Measurements from ENCODE around the gene TMEM120B.
A peak's percentile ranks its signal among the peaks of the same experiment; 100 is the strongest.
"Not testable (repeated sequence)": the region's sequence is repeated elsewhere in the genome, so short reads cannot be mapped to it uniquely, and the experiment has no call there.

The TMEM120B gene

DNA sequence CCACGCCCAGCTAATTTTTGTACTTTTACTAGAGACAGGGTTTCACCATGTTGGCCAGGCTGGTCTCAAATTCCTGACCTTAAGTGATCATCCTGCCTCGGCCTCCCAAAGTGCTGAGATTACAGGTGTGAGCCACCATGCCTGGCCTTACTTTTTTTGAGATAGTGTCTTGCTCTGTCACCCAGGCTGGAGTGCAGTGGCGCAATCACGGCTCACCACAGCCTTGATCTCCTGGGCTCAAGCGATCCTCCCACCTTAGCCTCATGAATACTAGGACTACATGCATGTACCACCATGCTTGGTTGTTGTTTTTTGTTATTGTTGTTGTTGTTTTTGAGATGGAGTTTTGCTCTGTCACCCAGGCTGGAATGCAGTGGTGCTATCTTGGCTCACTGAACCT lies 33.0 kb downstream of the TMEM120B start:
- DNase-seq = not testable (repeated sequence)

DNA sequence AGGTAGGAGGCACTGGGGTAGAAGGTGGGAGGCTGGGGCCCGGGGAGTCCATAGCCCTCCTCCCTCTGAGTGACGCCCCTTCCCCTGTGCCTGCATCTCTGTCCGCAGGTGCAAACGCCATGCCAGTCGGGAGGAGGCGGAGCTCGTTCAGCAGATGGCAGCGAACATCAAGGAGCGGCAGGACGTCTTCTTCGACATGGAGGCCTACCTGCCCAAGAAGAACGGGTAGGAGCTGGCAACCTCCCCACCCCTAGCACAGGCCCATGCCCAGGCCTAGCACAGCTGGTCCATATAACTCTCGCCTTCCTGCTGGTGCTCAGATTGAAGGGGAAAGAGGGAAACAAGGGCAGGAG lies 35.6 kb downstream of the TMEM120B start:
- DNase-seq = no peak

GRCh38 chr12:121748571-121749265 lies 36.2 kb downstream of the TMEM120B start:
- DNase-seq = peak in 1 of 51 donors; percentile 21

GRCh38 chr12:121749267-121749666 lies 36.7 kb downstream of the TMEM120B start:
- DNase-seq = no peak

GRCh38 chr12:121750507-121750955 lies 38.0 kb downstream of the TMEM120B start:
- no peak for DNase-seq

GRCh38 chr12:121751034-121751433 lies 38.5 kb downstream of the TMEM120B start:
- DNase-seq = no peak

DNA sequence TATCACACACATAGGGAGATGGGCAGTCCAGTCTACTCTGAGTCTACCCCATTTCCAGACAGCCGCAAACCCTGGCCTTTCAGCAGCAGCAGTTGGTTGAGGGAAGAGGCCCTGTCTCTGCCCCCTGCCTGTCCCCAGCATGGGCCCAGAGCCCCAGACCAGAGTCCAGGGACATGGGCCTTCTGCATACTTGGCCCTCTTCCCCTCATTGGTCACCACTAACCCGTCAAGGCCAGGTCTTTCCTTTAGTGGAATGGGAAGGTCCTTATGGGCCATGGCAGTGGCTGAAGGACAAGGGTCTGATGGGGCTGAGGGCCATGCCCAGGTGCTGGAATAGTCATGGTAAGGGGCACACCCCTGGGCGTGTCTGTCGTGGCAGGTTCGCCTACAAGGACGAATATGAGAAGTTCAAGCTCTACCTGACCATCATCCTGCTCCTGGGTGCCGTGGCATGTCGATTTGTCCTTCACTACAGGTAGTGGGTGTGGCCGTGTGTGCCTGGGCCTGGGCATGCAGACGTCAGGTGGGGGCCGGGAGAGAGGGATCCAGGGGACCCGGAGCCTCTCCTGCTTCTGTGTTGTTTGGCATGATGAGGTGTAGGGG lies 39.3 kb downstream of the TMEM120B start:
- no peak for DNase-seq

DNA sequence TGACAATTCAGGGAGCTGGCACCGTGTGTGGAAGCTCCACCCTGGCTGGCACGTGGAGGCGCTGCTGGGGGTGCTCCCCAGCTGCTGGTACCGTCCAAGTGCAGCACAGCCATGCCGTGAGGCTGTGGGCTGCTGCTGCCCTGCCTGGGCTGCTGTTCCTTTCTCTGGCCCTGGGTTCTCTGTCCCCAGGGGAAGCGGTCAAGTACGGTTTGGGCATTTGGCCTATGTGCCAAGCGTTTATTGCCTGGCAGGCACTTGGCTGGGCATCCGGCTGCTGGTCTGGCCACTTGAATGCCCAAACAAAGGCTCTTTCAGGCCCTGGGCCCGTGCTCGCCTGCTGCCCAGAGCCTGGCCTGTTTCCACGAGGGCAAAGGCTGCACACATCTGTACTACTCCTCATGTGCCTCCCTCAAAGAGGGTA lies 41.3 kb downstream of the TMEM120B start:
- DNase-seq = peak in 50 of 51 donors; percentile 12 to 92 (median 74)

GRCh38 chr12:121754836-121755235 lies 42.3 kb downstream of the TMEM120B start:
- DNase-seq = no peak

DNA sequence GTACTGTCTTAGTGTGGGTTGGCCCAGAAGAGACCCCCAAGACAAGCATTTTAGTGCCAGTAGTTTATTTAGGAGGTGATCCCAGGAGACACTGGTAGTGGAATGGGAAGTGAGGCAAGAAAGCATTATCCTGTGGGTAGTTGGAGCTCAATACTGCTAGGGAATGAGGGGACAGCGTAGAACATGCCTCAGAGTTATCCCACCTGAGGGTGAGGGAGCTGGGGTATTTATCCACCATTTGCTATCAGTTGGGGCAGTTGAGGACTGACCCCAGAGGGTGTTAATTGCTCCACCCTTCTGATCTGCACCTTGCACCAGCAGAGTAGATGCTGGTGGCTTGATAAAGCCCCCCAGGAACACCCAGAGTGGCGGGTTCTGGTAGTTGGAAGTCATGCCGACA lies 43.0 kb downstream of the TMEM120B start:
- no peak for DNase-seq

DNA sequence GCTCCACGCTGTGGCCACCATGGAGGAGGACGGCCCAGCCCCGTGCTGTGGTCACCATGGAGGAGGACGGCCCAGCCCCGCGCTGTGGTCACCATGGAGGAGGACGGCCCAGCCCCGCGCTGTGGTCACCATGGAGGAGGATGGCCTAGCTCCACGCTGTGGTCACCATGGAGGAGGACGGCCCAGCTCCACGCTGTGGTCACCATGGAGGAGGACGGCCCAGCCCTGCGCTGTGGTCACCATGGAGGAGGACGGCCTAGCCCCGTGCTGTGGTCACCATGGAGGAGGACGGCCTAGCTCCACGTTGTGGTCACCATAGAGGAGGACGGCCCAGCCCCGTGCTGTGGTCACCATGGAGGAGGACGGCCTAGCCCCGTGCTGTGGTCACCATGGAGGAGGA lies 46.0 kb downstream of the TMEM120B start:
- DNase-seq = not testable (repeated sequence)

DNA sequence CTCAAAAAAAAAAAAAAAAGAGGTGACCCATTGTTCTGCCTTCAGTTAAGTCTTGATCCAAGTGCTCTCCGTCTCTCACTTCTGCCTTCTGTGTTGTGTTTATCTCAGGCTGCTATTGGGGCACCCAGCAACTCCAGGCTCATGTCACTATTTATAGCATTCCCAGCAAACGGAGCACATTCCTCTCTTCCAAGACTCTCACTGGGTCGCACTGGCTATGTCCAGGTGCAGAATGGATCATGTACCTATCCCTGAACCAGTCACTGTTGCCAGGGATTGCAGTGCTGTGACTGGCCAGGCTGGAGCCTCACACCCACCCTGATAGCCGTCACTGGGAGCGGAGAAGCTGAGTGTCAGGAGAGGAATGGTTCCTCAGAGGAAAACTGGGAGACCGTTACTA lies 49.7 kb downstream of the TMEM120B start:
- DNase-seq = no peak

DNA sequence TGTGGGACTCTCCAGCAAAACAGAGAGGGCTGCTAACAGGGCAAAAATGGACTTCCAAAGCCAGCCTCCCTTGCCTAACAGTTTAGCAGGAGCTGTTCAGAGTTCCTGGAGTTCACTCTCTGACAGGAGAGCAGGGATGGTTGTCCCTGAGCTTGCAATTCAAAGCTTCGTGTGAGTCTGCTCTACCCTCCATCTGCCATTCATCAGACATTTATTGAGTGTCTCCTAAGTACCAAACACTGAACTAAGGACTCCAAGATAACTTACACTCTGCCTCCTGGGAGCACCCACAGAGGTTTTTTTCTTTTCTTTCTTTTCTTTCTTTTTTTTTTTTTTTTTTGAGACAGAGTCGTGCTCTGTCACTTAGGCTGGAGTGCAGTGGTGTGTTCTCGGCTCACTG lies 52.3 kb downstream of the TMEM120B start:
- no peak for DNase-seq

GRCh38 chr12:121765573-121765972 lies 53.0 kb downstream of the TMEM120B start:
- DNase-seq = peak in 1 of 51 donors; percentile 37

DNA sequence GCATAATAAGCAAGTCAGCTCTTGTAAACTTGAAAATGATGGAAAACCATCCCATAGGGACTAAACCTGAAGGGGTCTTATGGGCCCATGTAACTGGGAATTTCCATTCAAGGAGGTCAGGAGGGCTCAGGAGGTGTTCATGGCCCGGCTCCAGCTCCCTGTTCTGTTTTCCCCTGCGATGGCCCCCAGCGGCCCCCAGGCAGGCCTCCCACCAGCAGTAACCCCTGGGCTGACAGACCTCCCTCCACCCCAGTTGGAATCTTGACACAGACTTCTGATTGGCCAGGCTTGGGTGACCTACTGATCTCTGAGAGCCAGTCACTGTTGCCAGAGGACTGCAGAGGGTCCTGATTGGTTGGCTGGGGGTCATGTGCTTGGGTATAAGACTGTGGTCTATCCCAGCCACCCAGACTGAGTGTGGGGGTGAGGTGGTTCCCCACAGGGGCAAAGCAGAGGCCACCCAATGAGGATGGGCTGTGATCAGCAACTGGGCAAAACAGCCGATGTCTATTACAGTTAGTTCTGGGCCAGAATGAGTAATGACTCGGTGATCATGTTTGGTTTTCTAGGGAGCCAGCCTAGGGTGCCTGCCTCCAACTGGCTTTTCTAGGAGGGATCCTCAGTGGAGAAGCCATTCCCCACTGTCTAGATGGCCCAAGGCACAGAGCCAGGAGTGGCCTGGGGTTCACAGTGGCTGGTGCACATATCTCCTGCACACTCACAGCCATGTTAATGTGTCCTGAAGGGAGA lies 53.9 kb downstream of the TMEM120B start:
- no peak for DNase-seq

DNA sequence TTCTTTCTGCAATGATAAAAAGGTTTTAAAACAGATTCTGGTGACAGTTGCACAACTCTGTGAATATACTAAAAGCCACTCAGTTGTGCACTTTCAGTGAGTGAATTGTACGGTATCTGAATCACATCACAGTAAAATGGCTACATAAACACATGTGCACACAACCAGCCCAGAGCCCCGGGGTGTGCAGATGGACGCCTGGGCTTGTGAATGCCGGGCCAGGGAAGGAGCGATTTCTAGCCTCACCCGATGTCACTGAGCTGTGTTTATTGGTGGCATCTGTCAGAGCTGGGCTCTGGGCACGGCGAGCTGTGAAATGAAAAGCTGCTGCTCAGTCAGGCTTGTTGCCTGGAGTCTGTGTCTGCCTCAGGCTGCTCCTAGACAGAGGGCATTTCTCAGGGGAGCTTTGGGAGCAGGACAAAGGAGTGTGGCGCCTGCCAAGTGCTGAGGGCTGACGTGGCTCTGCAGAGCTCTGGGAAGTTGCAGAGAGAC lies 55.0 kb downstream of the TMEM120B start:
- peak in 44 of 51 donors; percentile 8 to 82 (median 50) for DNase-seq

DNA sequence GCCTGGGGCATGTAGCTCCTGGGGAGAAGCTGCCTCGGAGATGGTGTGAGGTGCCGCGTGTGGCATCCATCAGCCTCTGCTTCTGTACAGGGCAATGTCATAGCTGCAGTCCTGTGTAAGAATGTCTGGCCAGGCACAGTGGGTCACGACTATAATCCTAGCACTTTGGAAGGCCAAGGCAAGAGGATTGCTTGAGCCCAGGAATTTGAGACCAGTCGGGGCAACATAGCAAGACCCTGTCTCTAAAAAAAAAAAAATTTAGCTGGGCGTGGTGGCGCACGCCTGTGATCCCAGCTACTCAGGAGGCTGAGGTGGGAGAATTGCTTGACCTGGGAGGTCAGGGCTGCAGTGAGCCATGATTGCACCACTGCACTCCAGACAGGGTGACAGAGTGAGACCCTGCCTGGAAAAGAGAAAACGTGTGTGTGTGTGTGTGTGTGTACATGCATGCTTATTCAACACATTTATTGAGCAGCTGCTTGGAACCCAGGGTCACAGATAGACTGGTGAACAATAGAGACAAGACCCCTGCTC lies 56.8 kb downstream of the TMEM120B start:
- DNase-seq = no peak

GRCh38 chr12:121769831-121770301 lies 57.3 kb downstream of the TMEM120B start:
- DNase-seq = no peak

DNA sequence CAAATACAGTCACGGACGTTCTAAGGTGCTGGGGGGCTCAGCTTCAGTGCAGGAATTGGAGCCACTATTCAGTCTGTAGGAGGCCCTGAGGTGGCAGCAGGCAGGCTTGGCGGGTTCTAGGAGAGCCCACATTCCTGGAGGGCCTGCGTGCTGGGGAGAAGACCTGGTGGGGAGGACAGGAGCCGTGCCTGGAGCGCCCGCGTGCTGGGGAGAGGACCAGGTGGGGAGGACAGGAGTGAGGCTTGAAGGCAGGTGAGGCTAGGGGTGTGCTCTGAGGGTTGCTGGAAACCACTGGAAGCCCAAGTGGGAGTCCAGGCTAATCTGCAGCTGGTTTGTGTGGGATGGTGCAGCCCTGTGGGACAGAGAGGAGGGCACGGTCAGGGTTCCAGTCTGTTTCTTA lies 57.8 kb downstream of the TMEM120B start:
- DNase-seq = no peak

DNA sequence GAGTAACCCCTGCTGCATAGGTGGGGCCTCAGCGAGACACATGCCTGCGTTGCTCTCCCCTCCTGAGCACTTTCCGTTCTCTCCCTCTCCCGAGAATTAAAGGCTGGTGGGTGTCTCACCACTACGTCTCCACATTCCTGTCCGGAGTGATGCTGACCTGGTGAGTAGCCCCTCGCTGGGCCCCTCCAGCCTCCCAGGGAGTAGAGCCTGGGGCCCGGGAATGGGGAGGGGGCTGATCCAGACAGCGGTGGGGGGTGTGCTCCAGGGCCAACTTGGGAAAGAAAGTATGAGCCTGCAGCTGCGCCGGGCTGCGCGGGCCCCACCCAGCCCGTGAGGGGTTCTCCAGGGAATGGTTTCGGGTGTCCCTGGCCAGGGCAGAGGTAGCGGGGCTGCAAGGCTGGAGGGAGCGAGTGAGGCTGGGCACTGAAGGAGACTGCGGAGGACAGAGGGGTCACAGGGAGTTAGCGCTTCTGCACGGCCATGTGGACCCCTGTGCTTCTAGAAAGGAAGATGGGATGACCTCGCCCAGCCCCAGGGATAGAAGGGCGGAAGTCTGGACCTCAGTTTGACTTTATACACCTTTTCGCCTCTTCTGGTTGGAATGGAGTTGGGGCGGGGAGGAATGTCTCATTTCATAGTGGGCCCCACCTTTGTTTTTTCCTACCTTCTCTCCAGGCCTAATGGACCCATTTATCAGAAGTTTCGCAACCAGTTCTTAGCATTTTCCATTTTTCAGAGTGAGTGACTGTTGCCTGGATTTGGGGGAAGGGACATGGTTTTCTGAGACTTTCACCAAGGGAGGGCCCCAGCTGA lies 58.5 kb downstream of the TMEM120B start:
- no peak for DNase-seq
